H1 (cell line): Measurements from ENCODE around the gene CIPC. TPM values are rescaled to one million over a fixed set of nuclear protein-coding genes. Genes with fewer than 3 reads are reported as not detected.

Experiments used
- CTCF ChIA-PET: fragments of 300-600 bp; sonication (Branson Sonifier 250); formaldehyde crosslinking; loops from one replicate; lab custom pipeline; 2021; ENCODE audit not compliant: partially characterized antibody; lab: Charles Lee
- POLR2A ChIA-PET: fragments of 300-600 bp; sonication (Branson Sonifier 250); formaldehyde crosslinking; loops from one replicate; lab custom pipeline; 2021; ENCODE audit warnings: inconsistent platforms; ENCODE audit not compliant: partially characterized antibody; lab: Charles Lee
- DNase-seq, 2 experiments: peaks; one replicate each; pipeline versions ENCODE4 v3.0.0 to v3.0.0-alpha.2; 2010 to 2022; ENCODE audit warnings: low spot score in 2 of 2, low read depth in 1 of 2, mixed read lengths in 1 of 2
- FAIRE-seq: peaks from 2 replicates; lab custom pipeline; 2011; peaks lifted over from hg19 to GRCh38; lab: Jason Lieb, UNC
- H2AFZ ChIP-seq: 2 replicates; pipeline ENCODE4 v1.8.1; 2012; ENCODE audit warnings: low read length, inconsistent platforms
- H2AK5ac ChIP-seq: 2 replicates; pipeline ENCODE4 v1.6.1; 2013; ENCODE audit warnings: low read depth, low read length
- H2BK120ac ChIP-seq: replicated peaks from 2 replicates; pipeline ENCODE3; 2013; ENCODE audit warnings: low read depth, low read length, inconsistent platforms
- H2BK12ac ChIP-seq: 2 replicates; pipeline ENCODE4 v1.6.1; 2013; ENCODE audit warnings: low read depth, low read length
- H2BK15ac ChIP-seq: 2 replicates; pipeline ENCODE4 v1.6.1; 2013; ENCODE audit warnings: low read length
- H2BK20ac ChIP-seq: 2 replicates; pipeline ENCODE4 v1.6.1; 2013; ENCODE audit warnings: low read length
- H2BK5ac ChIP-seq: 2 replicates; pipeline ENCODE4 v1.6.1; 2013; ENCODE audit warnings: low read depth, low read length
- H3K14ac ChIP-seq: 2 replicates; pipeline ENCODE4 v1.6.1; 2013; ENCODE audit warnings: inconsistent platforms; ENCODE audit not compliant: insufficient read length
- H3K18ac ChIP-seq: 2 replicates; pipeline ENCODE4 v1.6.1; 2013; ENCODE audit warnings: low read length; ENCODE audit errors: extremely low read depth
- H3K23ac ChIP-seq: 2 replicates; pipeline ENCODE4 v1.6.1; 2013; ENCODE audit warnings: inconsistent platforms; ENCODE audit not compliant: insufficient read length
- H3K23me2 ChIP-seq: 2 replicates; pipeline ENCODE4 v1.6.1; 2013; ENCODE audit warnings: low read depth, low read length
- H3K27ac ChIP-seq: 2 replicates; pipeline ENCODE4 v1.6.1; 2011; ENCODE audit warnings: low read depth, low read length, inconsistent platforms
- H3K27me3 ChIP-seq, 4 experiments: replicated peaks in 1 of 4; 1 replicate in 1 of 4; 2 replicates in 3 of 4; pipeline versions ENCODE4 v1.6.1 to v1.8.1; 2011 to 2013; ENCODE audit warnings: low read length in 3 of 4, mild to moderate bottlenecking in 3 of 4, inconsistent platforms in 2 of 4, mixed read lengths in 2 of 4, moderate library complexity in 1 of 4; ENCODE audit not compliant: control insufficient read depth in 3 of 4, insufficient read depth in 3 of 4; ENCODE audit errors: extremely low read depth in 1 of 4
- H3K36me3 ChIP-seq, 4 experiments: 2 replicates each; pipeline versions ENCODE4 v1.6.1 to v1.8.1; 2011 to 2013; ENCODE audit warnings: mild to moderate bottlenecking in 4 of 4, low read length in 3 of 4, moderate library complexity in 2 of 4, control low read depth in 1 of 4, inconsistent platforms in 1 of 4; ENCODE audit not compliant: insufficient read depth in 4 of 4, control insufficient read depth in 2 of 4
- H3K4ac ChIP-seq: replicated peaks from 2 replicates; pipeline ENCODE3; 2013; ENCODE audit warnings: low read length, low read depth, mixed read lengths, inconsistent platforms; ENCODE audit not compliant: insufficient read length
- H3K4me1 ChIP-seq, 4 experiments: replicated peaks in 1 of 4; 1 replicate in 1 of 4; 2 replicates in 3 of 4; pipeline versions ENCODE4 v1.6.1 to v1.8.1; 2011 to 2013; ENCODE audit warnings: low read length in 3 of 4, inconsistent platforms in 2 of 4, mixed read lengths in 1 of 4; ENCODE audit not compliant: insufficient read depth in 4 of 4, control insufficient read depth in 3 of 4
- H3K4me2 ChIP-seq, 2 experiments: 2 replicates each; pipeline versions ENCODE4 v1.6.1 to v1.8.1; 2011 to 2013; ENCODE audit warnings: low read depth in 2 of 2, low read length in 2 of 2, control low read depth in 1 of 2, inconsistent platforms in 1 of 2, mild to moderate bottlenecking in 1 of 2; ENCODE audit not compliant: insufficient read depth in 1 of 2
- H3K4me3 ChIP-seq, 4 experiments: fragments of 200-600, 300-600 bp in 1 of 4; sonication (generic), shearing (Covaris generic), sonication (Bioruptor Twin) in 1 of 4; 2 replicates each; pipeline versions ENCODE4 v1.5.1 to v1.8.1; 2011 to 2016; ENCODE audit warnings: low read length in 4 of 4, low read depth in 3 of 4, control low read depth in 2 of 4, inconsistent platforms in 2 of 4, mild to moderate bottlenecking in 2 of 4, mixed read lengths in 1 of 4, moderate library complexity in 1 of 4; ENCODE audit not compliant: insufficient read depth in 2 of 4; ENCODE audit errors: extremely low read depth in 1 of 4
- H3K56ac ChIP-seq: replicated peaks from 2 replicates; pipeline ENCODE3; 2013; ENCODE audit warnings: low read depth, mild to moderate bottlenecking, mixed read lengths, low read length, inconsistent platforms; ENCODE audit not compliant: insufficient read length
- H3K79me1 ChIP-seq: 2 replicates; pipeline ENCODE4 v1.6.1; 2013; ENCODE audit warnings: low read depth, low read length, control low read depth
- H3K79me2 ChIP-seq, 2 experiments: 2 replicates each; pipeline versions ENCODE4 v1.6.1 to v1.8.1; 2012 to 2013; ENCODE audit warnings: low read length in 2 of 2, mild to moderate bottlenecking in 2 of 2, inconsistent platforms in 1 of 2; ENCODE audit not compliant: insufficient read depth in 2 of 2, control insufficient read depth in 1 of 2
- H3K9ac ChIP-seq, 4 experiments: replicated peaks in 1 of 4; 1 replicate in 1 of 4; 2 replicates in 3 of 4; pipeline versions ENCODE4 v1.6.1 to v1.8.1; 2011 to 2013; ENCODE audit warnings: low read depth in 3 of 4, low read length in 3 of 4, control low read depth in 2 of 4, mild to moderate bottlenecking in 2 of 4, moderate library complexity in 2 of 4, inconsistent platforms in 1 of 4; ENCODE audit errors: extremely low read depth in 1 of 4
- H3K9me3 ChIP-seq, 2 experiments: 2 replicates each; pipeline versions ENCODE4 v1.6.1 to v1.8.1; 2012 to 2013; ENCODE audit warnings: mild to moderate bottlenecking in 2 of 2, moderate library complexity in 2 of 2, control low read depth in 1 of 2, inconsistent platforms in 1 of 2, low read depth in 1 of 2, low read length in 1 of 2, mixed read lengths in 1 of 2; ENCODE audit not compliant: insufficient read depth in 2 of 2
- H4K20me1 ChIP-seq, 2 experiments: replicated peaks in 1 of 2; 2 replicates each; pipeline versions ENCODE3 to v1.8.1; 2011 to 2013; ENCODE audit warnings: inconsistent platforms in 2 of 2, low read length in 2 of 2, mild to moderate bottlenecking in 1 of 2; ENCODE audit not compliant: insufficient read depth in 2 of 2, control insufficient read depth in 1 of 2
- H4K5ac ChIP-seq: 2 replicates; pipeline ENCODE4 v1.6.1; 2013; ENCODE audit warnings: low read length, low read depth, mixed read lengths, inconsistent platforms; ENCODE audit not compliant: insufficient read length
- H4K8ac ChIP-seq: 2 replicates; pipeline ENCODE4 v1.8.0; 2013; ENCODE audit warnings: mild to moderate bottlenecking, moderate library complexity, low read length, inconsistent platforms; ENCODE audit not compliant: insufficient read depth; ENCODE audit errors: extremely low read depth
- H4K91ac ChIP-seq: replicated peaks from 2 replicates; pipeline ENCODE3; 2013; ENCODE audit warnings: low read length, mixed read lengths, inconsistent platforms; ENCODE audit not compliant: insufficient read length
- BCL11A ChIP-seq, 2 experiments: IDR thresholded peaks; one replicate each; pipeline ENCODE4 v1.6.1; 2011; ENCODE audit warnings: low read depth in 2 of 2, low read length in 2 of 2, mild to moderate bottlenecking in 2 of 2
- BRCA1 ChIP-seq: IDR thresholded peaks from 2 replicates; pipeline ENCODE4 v1.6.1; 2012; ENCODE audit warnings: low read depth, low read length, improper control_type of control experiment
- CBX5 ChIP-seq: fragments of 300-800, 300-1000 bp; sonication (generic); IDR thresholded peaks from 2 replicates; pipeline ENCODE4 v1.7.1; 2016; ENCODE audit warnings: antibody characterized with exemption, low read length, low read depth
- CTBP2 ChIP-seq: IDR thresholded peaks from 2 replicates; pipeline ENCODE4 v1.7.0; 2011; ENCODE audit warnings: borderline replicate concordance, mild to moderate bottlenecking, moderate library complexity, mixed read lengths, low read length; ENCODE audit not compliant: insufficient read depth, insufficient read length
- CTCF ChIP-seq, 3 experiments: IDR thresholded peaks; 1 replicate in 2 of 3; 2 replicates in 1 of 3; pipeline versions ENCODE4 v1.5.1 to v1.6.1; 2011; ENCODE audit warnings: low read length in 3 of 3, mild to moderate bottlenecking in 3 of 3, inconsistent platforms in 2 of 3, low read depth in 1 of 3, moderate library complexity in 1 of 3; ENCODE audit not compliant: insufficient read depth in 1 of 3; ENCODE audit errors: control extremely low read depth in 1 of 3
- KDM5A ChIP-seq: fragments of 200-600 bp; IDR thresholded peaks from 2 replicates; pipeline ENCODE4 v1.7.1; 2012; ENCODE audit warnings: mild to moderate bottlenecking, low read length, inconsistent platforms, mixed read lengths
- PHF8 ChIP-seq: fragments of 200-600 bp; sonication (generic); conservative IDR thresholded peaks from 2 replicates; pipeline ENCODE4 v1.7.1; 2012; ENCODE audit warnings: low read depth, mild to moderate bottlenecking, inconsistent platforms, low read length, moderate library complexity
- POU5F1 ChIP-seq: IDR thresholded peaks from 2 replicates; pipeline ENCODE4 v1.6.1; 2011; ENCODE audit warnings: low read depth, mild to moderate bottlenecking, low read length, moderate library complexity
- RAD21 ChIP-seq, 2 experiments: IDR thresholded peaks in 1 of 2; conservative IDR thresholded peaks in 1 of 2; 2 replicates each; pipeline ENCODE4 v1.6.1; 2011; ENCODE audit warnings: low read depth in 2 of 2, low read length in 2 of 2, improper control_type of control experiment in 1 of 2, inconsistent platforms in 1 of 2, mild to moderate bottlenecking in 1 of 2, moderate library complexity in 1 of 2
- WGBS, 2 experiments: shearing (Covaris generic) in 1 of 2; methylation state at CpG; one replicate each; pipeline versions ENCODE4 v1.1.6 to v1.1.7; 2013 to 2015; ENCODE audit warnings: low lambda C conversion rate in 2 of 2, mixed read lengths in 2 of 2, inconsistent platforms in 1 of 2, low coverage in 1 of 2, missing lambda C conversion rate in 1 of 2; ENCODE audit not compliant: insufficient replicate concordance in 2 of 2, insufficient coverage in 1 of 2, insufficient read length in 1 of 2; ENCODE audit errors: extremely low coverage in 1 of 2, missing lambda C conversion rate in 1 of 2; 5-methylcytosine and 5-hydroxymethylcytosine counted together
- polyA plus RNA-seq, 7 experiments: library from polyadenylated mRNA; depleted of rRNA in 3 of 7; stranded (reverse) in 5 of 7; unstranded in 2 of 7; fragments of >200 nt in 5 of 7; fragments of 200-250 nt in 2 of 7; gene quantifications; 1 replicate in 5 of 7; 2 replicates in 1 of 7; 4 replicates in 1 of 7; pipeline versions ENCODE4 v1.2.1 to v1.2.3, GENCODE V29; 2011 to 2013; ENCODE audit warnings: missing spikeins in 2 of 7, mixed read lengths in 2 of 7
- total RNA-seq: library from RNA; stranded (reverse); fragmentation: NEBNext Ultra II Directional; extraction: Animal tissue kit (Norgen Biotek cat#: 25700); gene quantifications from 2 replicates; pipeline ENCODE4 v1.2.1, GENCODE V29; 2021

CIPC gene
- total and polyA plus RNA-seq, 2 of the 8 experiments (the other 6 are each of a cell fraction or from before 2014, with no cell fraction given), result 13.9 to 32.7 TPM

- CTCF ChIA-PET, result interaction anchor here (0.5 to 52.5 kb wide), 45 partner anchors 8 to 411 kb away, joined by 3 to 1490 read pairs (median 4); partner anchors contain the start of genes CIPC, GSTZ1, POMT2 and TMEM63C
- H3K27ac ChIP-seq, result no peak overlapping the region
Observed at GRCh38 chr14:77151918-77152588, 54.0 kb downstream of the CIPC start.

More at GRCh38 chr14:77151918-77152588, 54.0 kb downstream of the CIPC start:
- H3K18ac ChIP-seq, result no peak overlapping the region
- H3K4me2 ChIP-seq, result no peak overlapping the region
- no peak overlapping the region for H2AFZ ChIP-seq
- H3K4me3 ChIP-seq, result no peak overlapping the region
- H3K79me2 ChIP-seq, result no peaks in the 10 kb centered on the region
- H3K4ac ChIP-seq, result no peak overlapping the region
- no peak overlapping the region for H2AK5ac ChIP-seq
- peak overlapping the region; percentile 49; the same call in 1 of the 2 replicates for H2BK15ac ChIP-seq
- no peak overlapping the region for H2BK20ac ChIP-seq
- no peak overlapping the region for H2BK120ac ChIP-seq
- H3K56ac ChIP-seq, result no peak overlapping the region
- DNase-seq, result no peak
- no peaks in the 10 kb centered on the region for H3K9me3 ChIP-seq
- H3K23me2 ChIP-seq, result no peaks in the 10 kb centered on the region
- H2BK5ac ChIP-seq, result no peak overlapping the region
- H3K79me1 ChIP-seq, result no peaks in the 10 kb centered on the region
- H3K9ac ChIP-seq, result no peak overlapping the region
- 38% methylated on average over 2 of the region's 2 CpGs; no CpG with 5 or more reads in 1 of the 2 experiments for WGBS, 2 experiments
- TF ChIP-seq CTCF (IDR thresholded peaks at IDR 0.05; ENCODE audit: control extremely low read depth in 1 of 3, insufficient read depth in 1 of 3, low read depth in 1 of 3, low read length in 3 of 3), result peak in 1 of 3 experiments; percentile 12; a peak in 1 of 4 replicates
- TF ChIP-seq KDM5A, result no peak
- TF ChIP-seq RAD21 (IDR thresholded peaks at IDR 0.05 in 1 of 2, conservative IDR thresholded peaks at IDR 0.05 in 1 of 2; ENCODE audit: low read depth in 2 of 2, low read length in 2 of 2), result peak; percentile 29 to 43
- no peak for TF ChIP-seq CBX5
- no peak for TF ChIP-seq PHF8
- no peak for TF ChIP-seq CTBP2
- TF ChIP-seq POU5F1, result no peak
- TF ChIP-seq BRCA1, result no peak
- TF ChIP-seq BCL11A (IDR thresholded peaks at IDR 0.05; ENCODE audit: low read depth in 2 of 2, low read length in 2 of 2), result no peak
- no peak for FAIRE-seq
- no peaks in the 10 kb centered on the region for H3K27me3 ChIP-seq
- H3K4me1 ChIP-seq, result peaks cover 2 to 15% (median 2%) of the 10 kb centered on the region in 4 experiments; a peak in 3 of 7 replicates
- no peak overlapping the region for H2BK12ac ChIP-seq
- no peak overlapping the region for H3K14ac ChIP-seq
- no peaks in the 10 kb centered on the region for H3K36me3 ChIP-seq
- H4K5ac ChIP-seq, result no peak overlapping the region
- no peak overlapping the region for H3K23ac ChIP-seq
- POLR2A ChIA-PET, result interaction anchor here (1.0 to 2.1 kb wide), 2 partner anchors 9 kb away, joined by 3 to 9 read pairs; no protein-coding TSS in a partner anchor
- no peaks in the 10 kb centered on the region for H4K20me1 ChIP-seq
- peak overlapping the region; percentile 5 for H4K91ac ChIP-seq
- no peak overlapping the region for H4K8ac ChIP-seq
